Measurements from ENCODE around the gene RC3H2.

Gene RC3H2
- total RNA-seq: 107 to 162 reads per million in 2 donors

GRCh38 chr9:122904823-122905710, at the start of gene RC3H2:
RC3H2 (minus strand) TSS chr9:122905359; CDS start chr9:122897509, 7,850 bp downstream.
- peak; percentile 96 for DNase-seq

- DNase-seq: no peak
Measured at GRCh38 chr9:122954253-122954691, 49.1 kb upstream of the RC3H2 start.

GRCh38 chr9:122951056-122951455, 45.9 kb upstream of the RC3H2 start:
- no peak for DNase-seq

- no peak for DNase-seq
Measured at GRCh38 chr9:122950263-122950662, 45.1 kb upstream of the RC3H2 start.

GRCh38 chr9:122949696-122950095, 44.5 kb upstream of the RC3H2 start:
- no peak for DNase-seq

GRCh38 chr9:122948313-122948712, 43.2 kb upstream of the RC3H2 start:
- no peak for DNase-seq

- DNase-seq: no peak
Measured at GRCh38 chr9:122946461-122947005, 41.4 kb upstream of the RC3H2 start.

- DNase-seq: no peak
Measured at GRCh38 chr9:122944960-122945888, 40.1 kb upstream of the RC3H2 start.

GRCh38 chr9:122941582-122942234, 36.5 kb upstream of the RC3H2 start:
- DNase-seq: no peak

GRCh38 chr9:122940749-122941581, 35.8 kb upstream of the RC3H2 start, which contains the start of gene RABGAP1:
RABGAP1 (plus strand) TSS chr9:122941020; CDS start chr9:122957060, 16,040 bp downstream.
- peak; percentile 98 for DNase-seq

GRCh38 chr9:122940454-122940748, 35.2 kb upstream of the RC3H2 start:
- DNase-seq: no peak

- DNase-seq: no peak
Measured at GRCh38 chr9:122939601-122940000, 34.4 kb upstream of the RC3H2 start.

- no peak for DNase-seq
Measured at GRCh38 chr9:122936883-122937282, 31.7 kb upstream of the RC3H2 start.

GRCh38 chr9:122936464-122936863, 31.3 kb upstream of the RC3H2 start:
- no peak for DNase-seq

- DNase-seq: peak; percentile 82
Measured at GRCh38 chr9:122931226-122932121, 26.3 kb upstream of the RC3H2 start, which contains the start of gene ZBTB26. ZBTB26 (minus strand) TSS chr9:122931512; CDS start chr9:122919934, 11,578 bp downstream.

GRCh38 chr9:122930541-122931225, 25.5 kb upstream of the RC3H2 start:
- DNase-seq: no peak

GRCh38 chr9:122929796-122930354, 24.7 kb upstream of the RC3H2 start:
- no peak for DNase-seq

GRCh38 chr9:122923947-122924346, 18.8 kb upstream of the RC3H2 start:
- DNase-seq: no peak

GRCh38 chr9:122922713-122923112, 17.6 kb upstream of the RC3H2 start:
- no peak for DNase-seq

All from T-helper 9 cell (primary cell).